ENCODE results near the gene TMEM8B. TPM values are rescaled to one million over a fixed set of nuclear protein-coding genes. Genes with fewer than 3 reads are reported as not detected.
A peak's percentile ranks its signal among the peaks of the same experiment; 100 is the strongest.

Gene TMEM8B
- polyA plus RNA-seq, 3 donors = 2.6 to 11.6 (median 3.8) TPM

- Histone ChIP-seq H3K27ac (ENCODE audit: low read depth in 1 of 2, low read length in 2 of 2) (no peak overlapping the region), H4K20me1 (ENCODE audit: insufficient read depth, low read length) (no peaks in the 10 kb centered on the region), H3K79me2 (ENCODE audit: insufficient read depth, low read length) (no peaks in the 10 kb centered on the region), H3K27me3 (ENCODE audit: control insufficient read depth in 2 of 2, insufficient read depth in 2 of 2, low read length in 2 of 2) (no peaks in the 10 kb centered on the region), H3K4me1 (ENCODE audit: control insufficient read depth in 1 of 2, insufficient read depth in 2 of 2, low read length in 2 of 2) (peaks cover 28 to 32% of the 10 kb centered on the region in 2 donors), H2AFZ (ENCODE audit: insufficient read depth, low read depth, low read length, poor library complexity, severe bottlenecking) (peak overlapping the region; percentile 55), H3K9me3 (replicated peaks in 1 of 2; ENCODE audit: control insufficient read depth in 1 of 2, insufficient read depth in 1 of 2, low read length in 2 of 2) (no peaks in the 10 kb centered on the region), H3K36me3 (replicated peaks in 1 of 2; ENCODE audit: control insufficient read depth in 1 of 2, insufficient read depth in 2 of 2, low read length in 2 of 2) (no peaks in the 10 kb centered on the region), H3K4me2 (replicated peaks; ENCODE audit: extremely low read depth, low read length, poor library complexity, severe bottlenecking) (no peak overlapping the region), H3K9ac (ENCODE audit: insufficient read depth, low read length, poor library complexity, severe bottlenecking) (no peak overlapping the region), H3K4me3 (replicated peaks in 1 of 3; ENCODE audit: low read depth in 2 of 3, low read length in 3 of 3) (no peak overlapping the region)
- Mint-ChIP-seq H3K27me3 (ENCODE audit: low read depth in 3 of 3) (peaks cover 6 to 19% (median 13%) of the 10 kb centered on the region in 3 donors), H3K4me1 (peaks cover 34% of the 10 kb centered on the region), H3K9me3 (peaks cover 0 to 2% (median 0%) of the 10 kb centered on the region in 7 donors), H3K36me3 (no peaks in the 10 kb centered on the region), H3K27ac (peak overlapping the region in 3 of 7 donors; percentile 23 to 66 (median 48)), H3K4me3 (no peak overlapping the region)
- no peak for TF ChIP-seq CTCF (IDR thresholded peaks at IDR 0.05)
- no peak for DNase-seq
- intact Hi-C loops (cut with micrococcal nuclease) = no loop called here
- WGBS (ENCODE audit: insufficient coverage) = 88% methylated on average over 8 of the region's 8 CpGs
Observed at GRCh38 chr9:35905051-35905781, 76.2 kb downstream of the TMEM8B start.

- intact Hi-C loops (cut with micrococcal nuclease) = no loop called here
- no peaks in the 10 kb centered on the region for H3K79me2 ChIP-seq (ENCODE audit: insufficient read depth, low read length)
- H3K4me1 Mint-ChIP-seq = peaks cover 39% of the 10 kb centered on the region
Observed at GRCh38 chr9:35905912-35906679, 77.1 kb downstream of the TMEM8B start, which contains the start of gene HRCT1. HRCT1 (plus strand) TSS chr9:35906202; CDS start chr9:35906288, 86 bp downstream.

More at GRCh38 chr9:35905912-35906679, 77.1 kb downstream of the TMEM8B start, which contains the start of gene HRCT1:
- Histone ChIP-seq H3K9ac (ENCODE audit: insufficient read depth, low read length, poor library complexity, severe bottlenecking) (peak within 1 kb of the TSS; percentile 6), H3K4me3 (replicated peaks in 1 of 3; ENCODE audit: low read depth in 2 of 3, low read length in 3 of 3) (no peak within 1 kb of the TSS), H3K4me1 (ENCODE audit: control insufficient read depth in 1 of 2, insufficient read depth in 2 of 2, low read length in 2 of 2) (peaks cover 32 to 35% of the 10 kb centered on the region in 2 donors), H3K27ac (ENCODE audit: low read depth in 1 of 2, low read length in 2 of 2) (no peak within 1 kb of the TSS), H4K20me1 (ENCODE audit: insufficient read depth, low read length) (no peaks in the 10 kb centered on the region), H3K36me3 (replicated peaks in 1 of 2; ENCODE audit: control insufficient read depth in 1 of 2, insufficient read depth in 2 of 2, low read length in 2 of 2) (no peaks in the 10 kb centered on the region), H3K27me3 (ENCODE audit: control insufficient read depth in 2 of 2, insufficient read depth in 2 of 2, low read length in 2 of 2) (no peaks in the 10 kb centered on the region), H2AFZ (ENCODE audit: insufficient read depth, low read depth, low read length, poor library complexity, severe bottlenecking) (peak within 1 kb of the TSS; percentile 55), H3K9me3 (replicated peaks in 1 of 2; ENCODE audit: control insufficient read depth in 1 of 2, insufficient read depth in 1 of 2, low read length in 2 of 2) (no peaks in the 10 kb centered on the region), H3K4me2 (replicated peaks; ENCODE audit: extremely low read depth, low read length, poor library complexity, severe bottlenecking) (no peak within 1 kb of the TSS)
- no peak within 1 kb of the TSS for H3K4me3 Mint-ChIP-seq
- TF ChIP-seq CTCF (IDR thresholded peaks at IDR 0.05) = no peak
- WGBS (ENCODE audit: insufficient coverage) = 86% methylated on average over 20 of the region's 30 CpGs
- DNase-seq = no peak
- H3K9me3 Mint-ChIP-seq = peaks cover 0 to 2% (median 0%) of the 10 kb centered on the region in 7 donors
- H3K27me3 Mint-ChIP-seq (ENCODE audit: low read depth in 3 of 3) = peaks cover 6 to 18% (median 10%) of the 10 kb centered on the region in 3 donors
- no peaks in the 10 kb centered on the region for H3K36me3 Mint-ChIP-seq
- H3K27ac Mint-ChIP-seq = peak within 1 kb of the TSS in 3 of 7 donors; percentile 32 to 66 (median 48)
